A673 (cell line): ENCODE results near the gene OTC.

ENCODE experiments used
- EZH2 ChIP-seq: fragments of 200-600 bp; sonication (generic); IDR thresholded peaks from 2 replicates; pipeline ENCODE4 v1.6.1; 2017; ENCODE audit warnings: borderline replicate concordance, low read depth, mild to moderate bottlenecking, mixed read lengths, antibody characterized with exemption, low read length; ENCODE audit not compliant: poor library complexity, severe bottlenecking
- TF ChIP-seq, protein P1 (sequence below): fragments of 300-800, 200-600 bp; sonication (generic); conservative IDR thresholded peaks from 2 replicates; pipeline ENCODE4 v1.5.1; 2017; ENCODE audit warnings: low read depth, mild to moderate bottlenecking, antibody characterized with exemption, low read length, moderate library complexity, mixed read lengths

- TF ChIP-seq, protein P1, sequence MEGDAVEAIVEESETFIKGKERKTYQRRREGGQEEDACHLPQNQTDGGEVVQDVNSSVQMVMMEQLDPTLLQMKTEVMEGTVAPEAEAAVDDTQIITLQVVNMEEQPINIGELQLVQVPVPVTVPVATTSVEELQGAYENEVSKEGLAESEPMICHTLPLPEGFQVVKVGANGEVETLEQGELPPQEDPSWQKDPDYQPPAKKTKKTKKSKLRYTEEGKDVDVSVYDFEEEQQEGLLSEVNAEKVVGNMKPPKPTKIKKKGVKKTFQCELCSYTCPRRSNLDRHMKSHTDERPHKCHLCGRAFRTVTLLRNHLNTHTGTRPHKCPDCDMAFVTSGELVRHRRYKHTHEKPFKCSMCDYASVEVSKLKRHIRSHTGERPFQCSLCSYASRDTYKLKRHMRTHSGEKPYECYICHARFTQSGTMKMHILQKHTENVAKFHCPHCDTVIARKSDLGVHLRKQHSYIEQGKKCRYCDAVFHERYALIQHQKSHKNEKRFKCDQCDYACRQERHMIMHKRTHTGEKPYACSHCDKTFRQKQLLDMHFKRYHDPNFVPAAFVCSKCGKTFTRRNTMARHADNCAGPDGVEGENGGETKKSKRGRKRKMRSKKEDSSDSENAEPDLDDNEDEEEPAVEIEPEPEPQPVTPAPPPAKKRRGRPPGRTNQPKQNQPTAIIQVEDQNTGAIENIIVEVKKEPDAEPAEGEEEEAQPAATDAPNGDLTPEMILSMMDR: no peak
- TF ChIP-seq EZH2: no peak
Observed at GRCh38 chrX:38438321-38438720, 85.9 kb downstream of the OTC start.
